GM12891 (cell line): ENCODE measurements around the gene ADGRE1.

ENCODE experiments used
- POLR2A ChIP-seq: IDR thresholded peaks from 2 replicates; pipeline ENCODE4 v1.6.1; 2011; ENCODE audit warnings: low read depth, low read length, control low read depth
- POLR2AphosphoS5 ChIP-seq: IDR thresholded peaks from 2 replicates; pipeline ENCODE4 v1.6.1; 2011; ENCODE audit warnings: low read depth, low read length, control low read depth
- POU2F2 ChIP-seq: IDR thresholded peaks from 2 replicates; pipeline ENCODE4 v1.6.1; 2011; ENCODE audit warnings: low read depth, mild to moderate bottlenecking, control low read depth, low read length, moderate library complexity
- SPI1 ChIP-seq: IDR thresholded peaks from 2 replicates; pipeline ENCODE4 v1.6.1; 2011; ENCODE audit warnings: low read depth, low read length, control low read depth

- TF ChIP-seq POLR2A (no peak), POLR2AphosphoS5 (no peak), SPI1 (no peak), POU2F2 (no peak)
Observed at GRCh38 chr19:6856749-6857372, 30.5 kb upstream of the ADGRE1 start.
